OCI-LY7 (cell line): Measurements from ENCODE around the gene GALNT11. TPM values are rescaled to one million over a fixed set of nuclear protein-coding genes. Genes with fewer than 3 reads are reported as not detected.

ENCODE experiments used
- BruUV-seq: library from RNA; stranded (reverse); fragments of 400-500 nt; replicated peaks from 2 replicates; lab custom pipeline; 2021; lab: Mats Ljungman, UMichigan
- CTCF ChIA-PET: fragments of 300-600 bp; sonication (Branson Sonifier 250); formaldehyde crosslinking; loops from one replicate; lab custom pipeline; 2022; ENCODE audit warnings: antibody characterized with exemption; ENCODE audit not compliant: unreplicated experiment; lab: Charles Lee
- POLR2A ChIA-PET: fragments of 300-600 bp; sonication (Branson Sonifier 250); formaldehyde crosslinking; loops from one replicate; lab custom pipeline; 2022; ENCODE audit warnings: antibody characterized with exemption; lab: Charles Lee
- DNase-seq: peaks from one replicate; pipeline ENCODE4 v3.0.0-alpha.2; 2015; ENCODE audit warnings: low spot score
- H2AFZ ChIP-seq: fragments of 200-600 bp; sonication (generic), shearing (Covaris generic); 2 replicates; pipeline ENCODE4 v1.6.1; 2014; ENCODE audit warnings: mild to moderate bottlenecking, antibody characterized with exemption, low read length, moderate library complexity
- H3K27ac ChIP-seq: fragments of 200-600 bp; sonication (generic); 2 replicates; pipeline ENCODE4 v1.5.1; 2014; ENCODE audit warnings: mixed run types, low read depth, mild to moderate bottlenecking, moderate library complexity, low read length, inconsistent platforms; ENCODE audit not compliant: poor library complexity, severe bottlenecking
- H3K36me3 ChIP-seq: fragments of 200-600 bp; sonication (generic); 2 replicates; pipeline ENCODE4 v1.6.1; 2014; ENCODE audit warnings: mild to moderate bottlenecking, antibody characterized with exemption, low read length, moderate library complexity, mixed read lengths; ENCODE audit not compliant: insufficient read depth
- H3K4me1 ChIP-seq: fragments of 200-600 bp; sonication (generic); 2 replicates; pipeline ENCODE4 v1.5.1; 2014; ENCODE audit warnings: mild to moderate bottlenecking, low read length; ENCODE audit not compliant: insufficient read depth, poor library complexity, severe bottlenecking
- H3K4me2 ChIP-seq: fragments of 200-600 bp; sonication (generic); 2 replicates; pipeline ENCODE4 v1.6.1; 2014; ENCODE audit warnings: mild to moderate bottlenecking, low read length
- H3K4me3 ChIP-seq: fragments of 200-600 bp; sonication (generic); 2 replicates; pipeline ENCODE4 v1.5.1; 2014; ENCODE audit warnings: mild to moderate bottlenecking, low read depth, low read length; ENCODE audit not compliant: poor library complexity, severe bottlenecking
- H3K79me2 ChIP-seq: fragments of 200-600 bp; sonication (generic); 2 replicates; pipeline ENCODE4 v1.6.1; 2016; ENCODE audit warnings: low read depth, mild to moderate bottlenecking, low read length, moderate library complexity, mixed read lengths; ENCODE audit not compliant: insufficient read depth
- H3K9me2 ChIP-seq: fragments of 200-600 bp; sonication (generic); 2 replicates; pipeline ENCODE4 v1.6.1; 2016; ENCODE audit warnings: mild to moderate bottlenecking, low read length, mixed read lengths; ENCODE audit not compliant: insufficient read depth
- H3K9me3 ChIP-seq: fragments of 200-600 bp; sonication (generic); 2 replicates; pipeline ENCODE4 v1.6.1; 2014; ENCODE audit warnings: mild to moderate bottlenecking, mixed run types, low read length, mixed read lengths
- H4K20me1 ChIP-seq: fragments of 200-600 bp; sonication (generic); 2 replicates; pipeline ENCODE4 v1.6.1; 2014; ENCODE audit warnings: mild to moderate bottlenecking, antibody characterized with exemption, low read length, moderate library complexity, mixed read lengths; ENCODE audit not compliant: insufficient read depth
- EZH2phosphoT487 ChIP-seq: fragments of 200-600 bp; sonication (generic); IDR thresholded peaks from 2 replicates; pipeline ENCODE4 v1.6.1; 2018; ENCODE audit warnings: low read depth, borderline replicate concordance, mild to moderate bottlenecking, mixed run types, antibody characterized with exemption, low read length, moderate library complexity, mixed read lengths
- intact Hi-C: fragments of 100-400 bp; cut with micrococcal nuclease; formaldehyde crosslinking; loops from one replicate; pipeline ENCODE4 v1.10.0; 2022; ENCODE audit not compliant: unreplicated experiment
- total RNA-seq, 2 experiments: library from RNA; depleted of rRNA in 1 of 2; stranded (reverse); fragments of >200 nt in 1 of 2; shearing (Covaris generic) in 1 of 2; gene quantifications; 2 replicates each; pipeline ENCODE4 v1.2.3, GENCODE V29; 2014 to 2022
- TF ChIP-seq, protein P1 (sequence below): fragments of 200-600 bp; sonication (generic); conservative IDR thresholded peaks from 2 replicates; pipeline ENCODE4 v1.5.1; 2014; ENCODE audit warnings: mild to moderate bottlenecking, antibody characterized with exemption, low read length, moderate library complexity, mixed read lengths

GALNT11 gene
- total RNA-seq, 2 experiments from 2014 or later, result not detected

DNA sequence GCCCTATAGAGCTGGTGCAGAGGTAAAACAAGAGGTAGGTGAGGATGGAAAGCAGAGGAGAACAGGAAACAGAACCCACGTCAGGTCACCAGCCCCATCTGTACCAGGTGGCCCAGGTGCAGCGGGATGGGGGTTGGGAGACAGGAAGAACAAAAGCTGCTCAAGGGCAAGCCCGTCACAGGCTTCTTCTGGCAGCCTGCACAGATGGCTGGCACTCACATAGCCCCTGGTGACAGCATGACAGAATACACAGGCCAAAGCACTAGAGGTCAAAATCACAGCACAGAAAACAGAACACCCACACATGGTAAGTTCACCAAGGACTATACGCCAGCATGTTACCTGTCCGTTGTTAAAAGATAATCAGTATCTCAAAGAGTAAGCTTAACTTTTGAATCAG lies 126.8 kb downstream of the GALNT11 start:
- no peak overlapping the region for H3K4me3 ChIP-seq
- no TSS peak for BruUV-seq
- intact Hi-C loops, result no loop called here
- no peaks in the 10 kb centered on the region for H3K9me2 ChIP-seq
- peak; percentile 52 for DNase-seq
- peaks cover 14% of the 10 kb centered on the region for H3K4me1 ChIP-seq
- ChIA-PET POLR2A (interaction anchor here (0.6 to 2.0 kb wide), 4 partner anchors 9 to 279 kb away, joined by 3 to 6 read pairs (median 5); no protein-coding TSS in a partner anchor), CTCF (no interaction called here)
- H3K27ac ChIP-seq, result peak overlapping the region; percentile 47
- H3K9me3 ChIP-seq, result 0 out of 2 replicates have a peak, but pooled peaks cover 10% of the 10 kb centered on the region
- peaks cover 98% of the 10 kb centered on the region for H3K36me3 ChIP-seq
- peak overlapping the region; percentile 17; the same call in 1 of the 2 replicates for H3K4me2 ChIP-seq
- no peak overlapping the region for H2AFZ ChIP-seq
- H4K20me1 ChIP-seq, result no peaks in the 10 kb centered on the region
- no peak for TF ChIP-seq EZH2phosphoT487
- TF ChIP-seq, protein P1, sequence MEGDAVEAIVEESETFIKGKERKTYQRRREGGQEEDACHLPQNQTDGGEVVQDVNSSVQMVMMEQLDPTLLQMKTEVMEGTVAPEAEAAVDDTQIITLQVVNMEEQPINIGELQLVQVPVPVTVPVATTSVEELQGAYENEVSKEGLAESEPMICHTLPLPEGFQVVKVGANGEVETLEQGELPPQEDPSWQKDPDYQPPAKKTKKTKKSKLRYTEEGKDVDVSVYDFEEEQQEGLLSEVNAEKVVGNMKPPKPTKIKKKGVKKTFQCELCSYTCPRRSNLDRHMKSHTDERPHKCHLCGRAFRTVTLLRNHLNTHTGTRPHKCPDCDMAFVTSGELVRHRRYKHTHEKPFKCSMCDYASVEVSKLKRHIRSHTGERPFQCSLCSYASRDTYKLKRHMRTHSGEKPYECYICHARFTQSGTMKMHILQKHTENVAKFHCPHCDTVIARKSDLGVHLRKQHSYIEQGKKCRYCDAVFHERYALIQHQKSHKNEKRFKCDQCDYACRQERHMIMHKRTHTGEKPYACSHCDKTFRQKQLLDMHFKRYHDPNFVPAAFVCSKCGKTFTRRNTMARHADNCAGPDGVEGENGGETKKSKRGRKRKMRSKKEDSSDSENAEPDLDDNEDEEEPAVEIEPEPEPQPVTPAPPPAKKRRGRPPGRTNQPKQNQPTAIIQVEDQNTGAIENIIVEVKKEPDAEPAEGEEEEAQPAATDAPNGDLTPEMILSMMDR, result no peak
- peaks cover 3% of the 10 kb centered on the region; the same call in 1 of the 2 replicates for H3K79me2 ChIP-seq

DNA sequence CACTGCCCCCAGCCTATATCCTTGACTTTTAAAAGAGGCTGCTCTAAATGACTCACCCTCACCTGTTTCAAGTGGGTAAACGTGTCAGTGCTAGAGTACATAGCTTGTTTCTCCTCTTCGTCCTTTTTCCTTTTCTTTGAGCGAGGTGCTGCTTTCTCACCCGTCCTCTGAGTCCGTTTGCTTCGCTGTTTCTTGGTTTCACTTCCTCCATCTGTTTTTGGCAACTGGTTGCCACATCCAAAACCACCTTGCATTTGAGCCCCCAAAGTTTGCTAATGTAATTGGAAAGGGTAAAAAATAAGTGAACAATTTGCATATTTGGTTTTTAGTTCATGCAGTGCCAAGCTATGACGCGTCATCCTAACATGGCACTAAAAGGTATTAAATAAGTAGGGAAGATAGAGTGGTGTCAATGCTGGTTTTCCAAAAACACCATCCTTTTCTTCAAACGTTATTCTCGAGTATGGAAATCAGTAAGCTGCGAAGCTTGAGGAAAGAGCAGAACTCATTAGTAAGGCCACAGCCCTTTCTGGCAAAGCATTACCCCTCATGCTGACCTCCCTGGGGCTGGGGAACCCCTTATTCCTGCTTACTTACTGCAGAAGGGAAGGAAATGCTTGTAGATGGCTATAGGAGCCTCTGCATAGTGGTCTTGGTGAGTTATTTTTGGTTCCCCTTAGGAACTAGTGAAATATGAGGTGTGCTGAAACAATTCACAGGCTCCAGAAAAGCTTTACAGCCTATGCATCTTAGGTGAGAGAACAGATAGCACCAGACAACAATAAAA lies 133.5 kb downstream of the GALNT11 start:
- Histone ChIP-seq H3K4me2 (peak overlapping the region; percentile 81), H3K4me1 (peaks cover 51% of the 10 kb centered on the region), H2AFZ (no peak overlapping the region), H3K36me3 (peaks cover 87% of the 10 kb centered on the region), H3K9me2 (no peaks in the 10 kb centered on the region), H3K79me2 (peaks cover 27% of the 10 kb centered on the region; the same call in 1 of the 2 replicates), H3K9me3 (peaks cover 7% of the 10 kb centered on the region; the same call in 1 of the 2 replicates), H4K20me1 (no peaks in the 10 kb centered on the region; the same call in 1 of the 2 replicates), H3K4me3 (peak overlapping the region; percentile 51), H3K27ac (peak overlapping the region; percentile 92)
- no TSS peak for BruUV-seq
- POLR2A ChIA-PET, result interaction anchor here (0.7 to 2.1 kb wide), 7 partner anchors 9 to 928 kb away, joined by 3 to 7 read pairs (median 3); no protein-coding TSS in a partner anchor
- TF ChIP-seq EZH2phosphoT487, result no peak
- TF ChIP-seq, protein P1, result no peak
- intact Hi-C loops, result loop anchor here (2.0 kb wide), 1 partner anchor 306 kb away; no protein-coding TSS in a partner anchor
- DNase-seq, result peak; percentile 93
- CTCF ChIA-PET, result no interaction called here
